OCI-LY1 (cell line): ENCODE results near the gene TNFAIP3.

Experiments used
- H2AFZ ChIP-seq: fragments of 200-600 bp; sonication (generic), shearing (Covaris generic); 2 replicates; pipeline ENCODE4 v1.6.0; 2014; ENCODE audit warnings: antibody characterized with exemption, mild to moderate bottlenecking, low read length
- H3F3A ChIP-seq: fragments of 200-600 bp; sonication (generic), shearing (Covaris generic); 2 replicates; pipeline ENCODE4 v1.6.0; 2014; ENCODE audit warnings: mild to moderate bottlenecking, antibody characterized with exemption, low read length, moderate library complexity; ENCODE audit not compliant: insufficient read depth
- H3K27ac ChIP-seq: fragments of 200-600 bp; sonication (generic); 2 replicates; pipeline ENCODE4 v1.5.1; 2014; ENCODE audit warnings: low read length, mixed run types, mild to moderate bottlenecking, low read depth; ENCODE audit not compliant: poor library complexity, severe bottlenecking
- H3K27me3 ChIP-seq: fragments of 200-600 bp; sonication (generic); 2 replicates; pipeline ENCODE4 v1.6.0; 2014; ENCODE audit warnings: antibody characterized with exemption, mild to moderate bottlenecking, low read length, moderate library complexity; ENCODE audit not compliant: insufficient read depth
- H3K36me3 ChIP-seq: fragments of 200-600 bp; sonication (generic); 2 replicates; pipeline ENCODE4 v1.6.1; 2014; ENCODE audit warnings: mild to moderate bottlenecking, antibody characterized with exemption, low read length, moderate library complexity, mixed read lengths; ENCODE audit not compliant: insufficient read depth
- H3K4me1 ChIP-seq: fragments of 200-600 bp; sonication (generic); 2 replicates; pipeline ENCODE4 v1.5.1; 2014; ENCODE audit warnings: mild to moderate bottlenecking, low read length, moderate library complexity; ENCODE audit not compliant: insufficient read depth, severe bottlenecking
- H3K4me2 ChIP-seq: fragments of 200-600 bp; sonication (generic), shearing (Covaris generic); 2 replicates; pipeline ENCODE4 v1.6.1; 2014; ENCODE audit warnings: low read length
- H3K4me3 ChIP-seq: fragments of 200-600 bp; sonication (generic); 2 replicates; pipeline ENCODE4 v1.5.1; 2014; ENCODE audit warnings: low read length, low read depth, mild to moderate bottlenecking, mixed read lengths; ENCODE audit not compliant: poor library complexity, severe bottlenecking
- H3K79me2 ChIP-seq: fragments of 200-600 bp; shearing (Covaris generic); 2 replicates; pipeline ENCODE4 v1.6.1; 2016; ENCODE audit warnings: mixed run types, low read length, mixed read lengths; ENCODE audit not compliant: insufficient read depth
- H3K9ac ChIP-seq: fragments of 200-600 bp; sonication (generic), shearing (Covaris generic); 2 replicates; pipeline ENCODE4 v1.6.1; 2014; ENCODE audit warnings: mild to moderate bottlenecking, low read length, mixed read lengths
- H3K9me2 ChIP-seq: fragments of 200-600 bp; sonication (generic), shearing (Covaris generic); 2 replicates; pipeline ENCODE4 v1.6.1; 2014; ENCODE audit warnings: low read depth, mild to moderate bottlenecking, low read length, mixed read lengths
- H3K9me3 ChIP-seq: fragments of 200-600 bp; shearing (Covaris generic); 2 replicates; pipeline ENCODE4 v1.6.1; 2014; ENCODE audit warnings: low read length, mixed read lengths
- H4K20me1 ChIP-seq: fragments of 200-600 bp; sonication (generic), shearing (Covaris generic); 2 replicates; pipeline ENCODE4 v1.6.0; 2016; ENCODE audit warnings: mild to moderate bottlenecking, low read length; ENCODE audit not compliant: insufficient read depth
- EZH2 ChIP-seq: fragments of 200-600 bp; sonication (generic), shearing (Covaris generic); IDR thresholded peaks from 2 replicates; pipeline ENCODE4 v1.8.0; 2017; ENCODE audit warnings: borderline replicate concordance, mixed run types, mild to moderate bottlenecking, antibody characterized with exemption, low read length, moderate library complexity, mixed read lengths
- TF ChIP-seq, protein P1 (sequence below): fragments of 200-600 bp; sonication (generic), shearing (Covaris generic); IDR thresholded peaks from 2 replicates; pipeline ENCODE4 v1.5.1; 2017; ENCODE audit warnings: mild to moderate bottlenecking, antibody characterized with exemption, low read length, moderate library complexity, mixed read lengths

TNFAIP3 gene

DNA sequence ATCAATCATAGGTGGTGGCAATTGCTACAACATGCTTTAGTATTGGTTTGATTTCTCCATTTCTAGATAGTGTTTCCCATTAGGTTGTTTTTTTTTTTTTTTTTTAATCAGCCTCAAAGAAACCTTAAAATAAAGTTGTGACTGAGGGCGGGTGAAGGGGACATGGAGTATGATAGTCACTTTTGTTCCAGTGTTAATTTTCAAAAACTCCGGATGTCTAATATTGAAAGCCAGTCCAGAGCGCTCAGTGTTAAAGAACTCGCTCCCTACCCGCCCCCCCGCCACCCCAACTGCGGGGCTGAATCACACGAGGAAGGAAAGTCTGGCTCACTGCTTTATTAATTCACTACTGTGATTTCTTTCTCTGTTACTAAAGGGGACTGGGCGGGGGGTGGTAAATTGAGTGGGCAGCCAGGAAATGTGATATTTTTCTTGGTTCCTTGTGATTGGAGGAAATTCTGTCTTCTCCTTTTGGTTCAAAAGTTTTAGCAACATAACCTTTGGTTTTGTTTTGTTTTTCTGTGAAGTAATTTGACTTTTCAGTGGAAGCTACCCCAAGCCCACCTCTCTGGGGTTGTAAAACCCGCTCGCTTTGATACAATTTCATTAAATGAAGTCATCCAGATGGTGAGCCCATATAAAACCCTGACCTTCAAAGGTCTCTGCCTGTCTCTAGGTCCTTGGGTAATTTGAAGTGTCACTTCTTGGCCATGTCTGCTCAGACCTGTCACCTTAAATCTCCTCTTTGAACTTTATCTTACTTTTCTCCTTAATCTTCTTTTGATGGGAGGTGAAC, 38.0 kb downstream of the TNFAIP3 start:
- H3K4me3 ChIP-seq: no peak overlapping the region
- no peaks in the 10 kb centered on the region for H3K9me2 ChIP-seq
- no peaks in the 10 kb centered on the region for H3K36me3 ChIP-seq
- no peak overlapping the region for H2AFZ ChIP-seq
- no peak for TF ChIP-seq EZH2
- TF ChIP-seq, protein P1, sequence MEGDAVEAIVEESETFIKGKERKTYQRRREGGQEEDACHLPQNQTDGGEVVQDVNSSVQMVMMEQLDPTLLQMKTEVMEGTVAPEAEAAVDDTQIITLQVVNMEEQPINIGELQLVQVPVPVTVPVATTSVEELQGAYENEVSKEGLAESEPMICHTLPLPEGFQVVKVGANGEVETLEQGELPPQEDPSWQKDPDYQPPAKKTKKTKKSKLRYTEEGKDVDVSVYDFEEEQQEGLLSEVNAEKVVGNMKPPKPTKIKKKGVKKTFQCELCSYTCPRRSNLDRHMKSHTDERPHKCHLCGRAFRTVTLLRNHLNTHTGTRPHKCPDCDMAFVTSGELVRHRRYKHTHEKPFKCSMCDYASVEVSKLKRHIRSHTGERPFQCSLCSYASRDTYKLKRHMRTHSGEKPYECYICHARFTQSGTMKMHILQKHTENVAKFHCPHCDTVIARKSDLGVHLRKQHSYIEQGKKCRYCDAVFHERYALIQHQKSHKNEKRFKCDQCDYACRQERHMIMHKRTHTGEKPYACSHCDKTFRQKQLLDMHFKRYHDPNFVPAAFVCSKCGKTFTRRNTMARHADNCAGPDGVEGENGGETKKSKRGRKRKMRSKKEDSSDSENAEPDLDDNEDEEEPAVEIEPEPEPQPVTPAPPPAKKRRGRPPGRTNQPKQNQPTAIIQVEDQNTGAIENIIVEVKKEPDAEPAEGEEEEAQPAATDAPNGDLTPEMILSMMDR: no peak
- no peaks in the 10 kb centered on the region for H4K20me1 ChIP-seq
- no peaks in the 10 kb centered on the region for H3K9me3 ChIP-seq
- H3K4me1 ChIP-seq: peaks cover 4% of the 10 kb centered on the region
- no peaks in the 10 kb centered on the region for H3F3A ChIP-seq
- no peak overlapping the region for H3K27ac ChIP-seq
- no peaks in the 10 kb centered on the region for H3K79me2 ChIP-seq
- no peaks in the 10 kb centered on the region for H3K27me3 ChIP-seq
- no peak overlapping the region for H3K9ac ChIP-seq
- H3K4me2 ChIP-seq: no peak overlapping the region

DNA sequence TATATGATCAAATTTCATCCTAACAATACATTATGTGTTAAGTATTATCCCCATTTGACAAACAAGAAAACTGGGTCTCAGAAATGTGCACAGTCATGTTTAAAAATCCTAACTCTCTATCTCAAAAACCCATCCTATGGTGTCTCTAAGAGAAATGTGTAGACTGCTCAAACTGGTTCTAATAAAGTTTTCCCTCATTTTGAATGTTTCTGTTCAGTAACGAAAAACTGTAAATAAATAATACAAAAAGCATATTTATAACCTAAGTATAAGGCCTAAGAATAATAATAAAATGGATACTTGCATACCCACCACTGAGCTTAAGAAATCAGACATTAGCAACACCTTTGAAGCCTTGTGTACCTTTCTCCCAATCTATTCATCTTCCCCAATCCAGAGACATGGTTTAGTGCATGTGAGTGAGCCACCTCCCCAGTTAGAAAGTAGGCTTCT, 39.0 kb downstream of the TNFAIP3 start:
- no peaks in the 10 kb centered on the region for H3K27me3 ChIP-seq
- H3K9me3 ChIP-seq: no peaks in the 10 kb centered on the region
- no peaks in the 10 kb centered on the region for H4K20me1 ChIP-seq
- no peaks in the 10 kb centered on the region for H3K36me3 ChIP-seq
- H3K4me1 ChIP-seq: peaks cover 4% of the 10 kb centered on the region
- H3K4me3 ChIP-seq: no peak overlapping the region
- H3K79me2 ChIP-seq: no peaks in the 10 kb centered on the region
- H3K9ac ChIP-seq: no peak overlapping the region
- H3F3A ChIP-seq: no peaks in the 10 kb centered on the region
- no peak for TF ChIP-seq EZH2
- TF ChIP-seq, protein P1: no peak
- H3K4me2 ChIP-seq: no peak overlapping the region
- H3K9me2 ChIP-seq: no peaks in the 10 kb centered on the region
- no peak overlapping the region for H2AFZ ChIP-seq
- H3K27ac ChIP-seq: no peak overlapping the region

DNA sequence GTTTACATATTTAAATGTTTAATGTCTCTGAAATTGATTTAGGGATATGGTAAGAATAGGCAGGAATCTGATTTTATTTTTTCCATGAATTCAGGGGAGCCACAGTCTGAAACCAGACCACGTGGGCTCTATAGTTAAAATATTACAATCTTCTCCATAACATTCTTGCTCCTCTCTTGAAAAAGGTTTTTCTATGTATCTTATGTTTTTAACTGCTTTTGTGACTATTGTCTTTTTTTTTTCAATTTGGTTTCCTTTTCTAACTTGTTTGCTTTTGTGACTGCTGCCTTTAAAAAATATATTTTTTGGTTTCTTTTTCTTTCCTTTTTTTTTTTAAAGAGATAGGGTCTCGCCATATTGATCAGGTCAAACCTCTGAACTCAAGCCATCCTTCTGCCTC, 40.1 kb downstream of the TNFAIP3 start:
- Histone ChIP-seq H4K20me1 (no peaks in the 10 kb centered on the region), H3K4me1 (peaks cover 4% of the 10 kb centered on the region), H3K27ac (no peak overlapping the region), H3K4me3 (no peak overlapping the region), H3K79me2 (no peaks in the 10 kb centered on the region), H2AFZ (no peak overlapping the region), H3K9me3 (no peaks in the 10 kb centered on the region), H3K9ac (no peak overlapping the region), H3K4me2 (no peak overlapping the region), H3K9me2 (no peaks in the 10 kb centered on the region), H3F3A (no peaks in the 10 kb centered on the region), H3K27me3 (no peaks in the 10 kb centered on the region), H3K36me3 (no peaks in the 10 kb centered on the region)
- TF ChIP-seq, protein P1: no peak
- no peak for TF ChIP-seq EZH2
